HFFc6 (cell line): Measurements from ENCODE around the gene ANXA3. TPM values are rescaled to one million over a fixed set of nuclear protein-coding genes. Genes with fewer than 3 reads are reported as not detected.

Experiments
- DNase-seq: peaks from one replicate; pipeline ENCODE4 v3.0.0-alpha.2; 2018
- H3K27ac Mint-ChIP-seq: 2 replicates; pipeline ENCODE4 v1.8.0; 2020; ENCODE audit warnings: mild to moderate bottlenecking, mixed read lengths
- H3K27me3 Mint-ChIP-seq: 2 replicates; pipeline ENCODE4 v1.8.0; 2021; ENCODE audit warnings: mild to moderate bottlenecking, moderate library complexity, mixed read lengths; ENCODE audit not compliant: insufficient read depth
- H3K36me3 Mint-ChIP-seq: 2 replicates; pipeline ENCODE4 v1.8.0; 2021; ENCODE audit warnings: low read depth, mixed read lengths
- H3K4me1 Mint-ChIP-seq: 2 replicates; pipeline ENCODE4 v1.8.0; 2020; ENCODE audit warnings: low read depth, mixed read lengths
- H3K4me3 Mint-ChIP-seq: 2 replicates; pipeline ENCODE4 v1.8.0; 2020; ENCODE audit warnings: mild to moderate bottlenecking, moderate library complexity, mixed read lengths
- H3K9me3 Mint-ChIP-seq: 2 replicates; pipeline ENCODE4 v1.8.0; 2020; ENCODE audit warnings: mild to moderate bottlenecking, mixed read lengths
- CTCF ChIP-seq: fragments of 200-600 bp; sonication (generic); IDR thresholded peaks from 2 replicates; pipeline ENCODE4 v1.5.0; 2021; ENCODE audit warnings: antibody characterized with exemption, mild to moderate bottlenecking
- total RNA-seq, 6 experiments: library from RNA; stranded (reverse); fragmentation: NEBNext Ultra II Directional; extraction: Animal tissue kit (Norgen Biotek cat#: 25700); gene quantifications; 2 replicates in 1 of 6; 3 replicates in 5 of 6; pipeline ENCODE4 v1.2.3, GENCODE V29; 2021

Gene ANXA3
- total RNA-seq, 6 experiments from 2014 or later = 1.5 to 3.0 (median 1.6) TPM

GRCh38 chr4:78578674-78579425 lies 27.3 kb downstream of the ANXA3 start:
- no peaks in the 10 kb centered on the region for H3K9me3 Mint-ChIP-seq
- H3K4me1 Mint-ChIP-seq = no peaks in the 10 kb centered on the region
- no peak overlapping the region for H3K4me3 Mint-ChIP-seq
- H3K27ac Mint-ChIP-seq = no peak overlapping the region
- no peak for TF ChIP-seq CTCF
- no peaks in the 10 kb centered on the region for H3K36me3 Mint-ChIP-seq
- H3K27me3 Mint-ChIP-seq = no peaks in the 10 kb centered on the region
- DNase-seq = no peak

- Mint-ChIP-seq H3K27me3 (no peaks in the 10 kb centered on the region), H3K4me3 (no peak overlapping the region), H3K9me3 (no peaks in the 10 kb centered on the region), H3K4me1 (peaks cover 22% of the 10 kb centered on the region), H3K36me3 (no peaks in the 10 kb centered on the region), H3K27ac (no peak overlapping the region)
- TF ChIP-seq CTCF = no peak
- DNase-seq = no peak
Measured at GRCh38 chr4:78581618-78582017, 30.0 kb downstream of the ANXA3 start.

- Mint-ChIP-seq H3K9me3 (no peaks in the 10 kb centered on the region), H3K27ac (peak overlapping the region; percentile 83), H3K27me3 (no peaks in the 10 kb centered on the region), H3K4me1 (peaks cover 30% of the 10 kb centered on the region), H3K4me3 (no peak overlapping the region), H3K36me3 (no peaks in the 10 kb centered on the region)
- DNase-seq = peak; percentile 24
- no peak for TF ChIP-seq CTCF
Measured at GRCh38 chr4:78584863-78585547, 33.4 kb downstream of the ANXA3 start.

GRCh38 chr4:78585633-78586032 lies 34.1 kb downstream of the ANXA3 start:
- Mint-ChIP-seq H3K27me3 (no peaks in the 10 kb centered on the region), H3K4me1 (peaks cover 30% of the 10 kb centered on the region), H3K36me3 (no peaks in the 10 kb centered on the region), H3K4me3 (no peak overlapping the region), H3K9me3 (no peaks in the 10 kb centered on the region), H3K27ac (peak overlapping the region; percentile 83)
- peak; percentile 60 for DNase-seq
- no peak for TF ChIP-seq CTCF

GRCh38 chr4:78588894-78589545 lies 37.5 kb downstream of the ANXA3 start:
- no peak for TF ChIP-seq CTCF
- Mint-ChIP-seq H3K4me1 (peaks cover 38% of the 10 kb centered on the region), H3K4me3 (no peak overlapping the region), H3K9me3 (no peaks in the 10 kb centered on the region), H3K27ac (no peak overlapping the region), H3K27me3 (no peaks in the 10 kb centered on the region), H3K36me3 (no peaks in the 10 kb centered on the region)
- DNase-seq = no peak
